ENCODE measurements around the gene SCYL1. TPM values are rescaled to one million over a fixed set of nuclear protein-coding genes. Genes with fewer than 3 reads are reported as not detected.

Gene SCYL1
- total and polyA plus RNA-seq, 3 donors from 2014 or later = 127 to 160 (median 131) TPM

- WGBS, 2 donors = 90 to 95% methylated on average over 2 to 3 of the region's 3 CpGs
- Histone ChIP-seq H3K27me3 (no peaks in the 10 kb centered on the region), H3K4me1 (peaks cover 18% of the 10 kb centered on the region), H3K9me3 (no peaks in the 10 kb centered on the region), H3K36me3 (ENCODE audit: low read depth, missing control alignments) (no peaks in the 10 kb centered on the region), H3K27ac (no peak overlapping the region), H3K4me3 (no peak overlapping the region)
- no peak for DNase-seq
- intact Hi-C loops (cut with DNase I; ENCODE audit: low total_unique reads) = no loop called here
- TF ChIP-seq POLR2A (IDR thresholded peaks at IDR 0.05) (no peak), CTCF (IDR thresholded peaks at IDR 0.05) (no peak)
Measured at GRCh38 chr11:65542738-65543390, 18.0 kb downstream of the SCYL1 start.

GRCh38 chr11:65545853-65546216 lies 21.0 kb downstream of the SCYL1 start:
- Histone ChIP-seq H3K9me3 (no peaks in the 10 kb centered on the region), H3K36me3 (ENCODE audit: low read depth, missing control alignments) (no peaks in the 10 kb centered on the region), H3K4me1 (peaks cover 7% of the 10 kb centered on the region), H3K27ac (no peak overlapping the region), H3K27me3 (no peaks in the 10 kb centered on the region), H3K4me3 (peak overlapping the region in 1 of 2 donors; percentile 48)
- 55 to 68% methylated on average over 4 of the region's 4 CpGs for WGBS, 2 donors
- DNase-seq = no peak
- intact Hi-C loops (cut with DNase I; ENCODE audit: low total_unique reads) = no loop called here
- TF ChIP-seq POLR2A (IDR thresholded peaks at IDR 0.05) = no peak
- TF ChIP-seq CTCF (IDR thresholded peaks at IDR 0.05) = no peak

- H3K4me1 ChIP-seq = peaks cover 2% of the 10 kb centered on the region
- intact Hi-C loops (cut with DNase I; ENCODE audit: low total_unique reads) = no loop called here
- DNase-seq = peak; percentile 89
- no peaks in the 10 kb centered on the region for H3K9me3 ChIP-seq
- WGBS, 2 donors = 46 to 53% methylated on average over 15 to 63 of the region's 64 CpGs
- no peaks in the 10 kb centered on the region for H3K27me3 ChIP-seq
- no peak for TF ChIP-seq CTCF (IDR thresholded peaks at IDR 0.05)
- TF ChIP-seq POLR2A (IDR thresholded peaks at IDR 0.05) = no peak
- peak overlapping the region; percentile 13 to 48 for H3K4me3 ChIP-seq
- no peaks in the 10 kb centered on the region for H3K36me3 ChIP-seq (ENCODE audit: low read depth, missing control alignments)
- no peak overlapping the region for H3K27ac ChIP-seq
Measured at GRCh38 chr11:65546217-65546958, 21.5 kb downstream of the SCYL1 start.

GRCh38 chr11:65547446-65548125 lies 22.7 kb downstream of the SCYL1 start:
- WGBS, 2 donors = 54 to 76% methylated on average over 32 to 52 of the region's 52 CpGs
- no peak overlapping the region for H3K4me3 ChIP-seq
- H3K27ac ChIP-seq = no peak overlapping the region
- intact Hi-C loops (cut with DNase I; ENCODE audit: low total_unique reads) = no loop called here
- no peak for DNase-seq
- no peaks in the 10 kb centered on the region for H3K36me3 ChIP-seq (ENCODE audit: low read depth, missing control alignments)
- no peak for TF ChIP-seq POLR2A (IDR thresholded peaks at IDR 0.05)
- TF ChIP-seq CTCF (IDR thresholded peaks at IDR 0.05) = no peak
- H3K4me1 ChIP-seq = no peaks in the 10 kb centered on the region
- H3K9me3 ChIP-seq = no peaks in the 10 kb centered on the region
- H3K27me3 ChIP-seq = no peaks in the 10 kb centered on the region
